HG03439 (cell line): ENCODE data around the gene ZNF844.
"Not testable (repeated sequence)": the region's sequence is repeated elsewhere in the genome, so short reads cannot be mapped to it uniquely, and the experiment has no call there.

Source experiments
- ATAC-seq: cut with Tn5 transposase; IDR thresholded peaks from one replicate; pipeline ENCODE4 v1.9.1; 2021; ENCODE audit warnings: mild to moderate bottlenecking, moderate library complexity; ENCODE audit not compliant: unreplicated experiment

ZNF844 gene

GRCh38 chr19:12092065-12092867 lies 27.7 kb downstream of the ZNF844 start:
- ATAC-seq, result no peak

GRCh38 chr19:12092956-12093355 lies 28.4 kb downstream of the ZNF844 start:
- ATAC-seq, result no peak

- no peak for ATAC-seq
Measured at GRCh38 chr19:12093777-12094176, 29.2 kb downstream of the ZNF844 start.

- no peak for ATAC-seq
Measured at GRCh38 chr19:12095111-12095790, 30.7 kb downstream of the ZNF844 start.

- ATAC-seq, result no peak
Measured at GRCh38 chr19:12098040-12098439, 33.5 kb downstream of the ZNF844 start.

- ATAC-seq, result not testable (repeated sequence)
Measured at GRCh38 chr19:12103909-12104308, 39.4 kb downstream of the ZNF844 start.

GRCh38 chr19:12111176-12111575 lies 46.6 kb downstream of the ZNF844 start:
- ATAC-seq, result no peak

- ATAC-seq, result no peak
Measured at GRCh38 chr19:12111943-12112637, 47.6 kb downstream of the ZNF844 start.

- ATAC-seq, result no peak
Measured at GRCh38 chr19:12112701-12113100, 48.2 kb downstream of the ZNF844 start.

- ATAC-seq, result no peak
Measured at GRCh38 chr19:12113121-12113520, 48.6 kb downstream of the ZNF844 start.

GRCh38 chr19:12117201-12117970 lies 52.9 kb downstream of the ZNF844 start:
- no peak for ATAC-seq

- no peak for ATAC-seq
Measured at GRCh38 chr19:12126707-12127106, 62.2 kb downstream of the ZNF844 start.
